ENCODE data around the gene UBLCP1.

Gene UBLCP1

DNA sequence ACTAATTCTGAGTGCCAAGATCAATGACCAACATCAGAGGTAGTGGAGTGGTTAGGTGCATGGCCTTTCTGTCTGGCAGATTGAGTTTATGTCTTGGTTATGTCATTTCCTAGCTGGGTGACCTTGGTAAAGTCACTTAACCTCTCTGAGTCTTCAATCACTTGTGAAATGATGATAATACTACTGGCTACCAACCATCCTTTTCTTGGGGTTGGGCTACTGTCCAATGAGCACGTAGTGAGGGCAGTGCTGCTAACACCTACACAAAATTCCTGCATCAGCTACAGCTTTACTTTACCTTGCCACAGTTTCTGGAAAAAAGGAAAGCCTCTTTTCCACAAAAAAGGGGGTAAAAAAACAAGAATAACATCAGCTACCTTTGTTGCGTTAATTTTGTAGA, 54.8 kb downstream of the UBLCP1 start:
- Histone ChIP-seq H3K27me3 (ENCODE audit: control insufficient read depth, insufficient read depth, low read length) (no peaks in the 10 kb centered on the region), H3K9ac (ENCODE audit: low read length) (no peak overlapping the region), H3K36me3 (ENCODE audit: control insufficient read depth, low read depth, low read length) (no peaks in the 10 kb centered on the region), H3K4me3 (ENCODE audit: low read length) (no peak overlapping the region), H3K9me3 (ENCODE audit: control insufficient read depth, low read depth, low read length) (no peaks in the 10 kb centered on the region), H3K27ac (ENCODE audit: low read length) (no peak overlapping the region), H3K4me1 (ENCODE audit: control insufficient read depth, low read depth, low read length) (no peaks in the 10 kb centered on the region)

DNA sequence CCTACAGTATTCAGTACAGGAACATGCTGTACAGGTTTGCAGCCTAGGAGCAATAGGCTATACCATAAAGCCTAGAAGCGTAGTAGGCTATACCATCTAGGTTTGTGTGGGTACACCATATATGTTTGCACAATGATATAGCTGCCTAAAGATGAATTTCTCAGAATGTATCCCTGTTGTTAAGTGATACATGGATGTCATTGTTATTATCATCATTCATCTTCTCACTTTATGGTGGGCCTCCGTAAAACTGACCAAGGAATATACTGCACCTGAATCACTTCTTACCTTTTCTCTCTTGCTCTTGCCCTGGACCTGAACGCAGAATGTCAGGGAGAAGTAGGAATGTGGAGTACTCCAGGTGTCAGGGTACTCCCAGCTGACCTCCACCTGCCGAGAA, 55.4 kb downstream of the UBLCP1 start:
- H3K9me3 ChIP-seq (ENCODE audit: control insufficient read depth, low read depth, low read length): no peaks in the 10 kb centered on the region
- H3K36me3 ChIP-seq (ENCODE audit: control insufficient read depth, low read depth, low read length): no peaks in the 10 kb centered on the region
- no peak overlapping the region for H3K4me3 ChIP-seq (ENCODE audit: low read length)
- no peak overlapping the region for H3K27ac ChIP-seq (ENCODE audit: low read length)
- H3K27me3 ChIP-seq (ENCODE audit: control insufficient read depth, insufficient read depth, low read length): no peaks in the 10 kb centered on the region
- H3K9ac ChIP-seq (ENCODE audit: low read length): no peak overlapping the region
- H3K4me1 ChIP-seq (ENCODE audit: control insufficient read depth, low read depth, low read length): no peaks in the 10 kb centered on the region

DNA sequence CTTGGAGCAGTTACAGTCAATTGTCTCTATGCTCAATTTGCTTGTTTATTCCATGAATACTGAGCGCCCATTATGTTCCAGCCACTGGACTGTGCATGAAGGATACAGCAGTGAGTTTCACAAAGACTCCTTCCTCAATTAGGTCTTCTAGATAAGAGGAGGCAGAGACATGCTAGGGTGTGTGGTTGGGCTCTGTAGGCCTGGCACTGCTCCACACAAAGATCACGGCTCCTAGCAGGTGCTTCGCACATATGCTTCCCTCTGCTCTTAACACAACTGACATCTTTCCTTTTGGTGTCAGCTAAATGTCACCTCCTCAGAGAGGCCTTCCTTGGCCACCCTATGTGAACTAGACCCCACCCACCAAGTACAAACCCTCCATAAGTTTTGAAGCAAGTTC, 56.3 kb downstream of the UBLCP1 start:
- no peaks in the 10 kb centered on the region for H3K36me3 ChIP-seq (ENCODE audit: control insufficient read depth, low read depth, low read length)
- H3K27ac ChIP-seq (ENCODE audit: low read length): no peak overlapping the region

DNA sequence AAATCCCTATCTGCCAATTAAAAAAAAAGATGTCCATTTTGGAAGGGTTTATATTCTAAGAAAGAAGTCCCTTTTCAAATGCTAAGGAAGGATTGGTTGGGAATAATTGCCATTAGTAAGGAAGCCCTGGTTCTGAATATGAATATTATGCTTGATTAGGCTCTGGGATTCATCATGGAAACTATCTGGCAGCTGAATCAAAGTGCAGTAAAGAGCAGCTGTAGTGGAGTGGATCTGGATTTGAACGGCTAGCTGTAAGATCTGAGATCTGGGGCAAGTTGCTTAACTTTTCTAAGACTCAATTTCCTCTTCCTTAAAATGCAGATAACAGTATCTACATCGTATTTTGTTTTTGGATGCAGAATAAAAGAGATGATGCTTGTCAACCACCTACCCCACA, 56.7 kb downstream of the UBLCP1 start:
- Histone ChIP-seq H3K27me3 (ENCODE audit: control insufficient read depth, insufficient read depth, low read length) (no peaks in the 10 kb centered on the region), H3K27ac (ENCODE audit: low read length) (no peak overlapping the region), H3K9me3 (ENCODE audit: control insufficient read depth, low read depth, low read length) (no peaks in the 10 kb centered on the region), H3K36me3 (ENCODE audit: control insufficient read depth, low read depth, low read length) (no peaks in the 10 kb centered on the region), H3K4me1 (ENCODE audit: control insufficient read depth, low read depth, low read length) (no peaks in the 10 kb centered on the region), H3K4me3 (ENCODE audit: low read length) (no peak overlapping the region), H3K9ac (ENCODE audit: low read length) (no peak overlapping the region)

More for the DNA sequence above, 56.3 kb downstream of the UBLCP1 start:
- Histone ChIP-seq H3K27me3 (ENCODE audit: control insufficient read depth, insufficient read depth, low read length) (no peaks in the 10 kb centered on the region), H3K9ac (ENCODE audit: low read length) (no peak overlapping the region), H3K4me3 (ENCODE audit: low read length) (no peak overlapping the region), H3K9me3 (ENCODE audit: control insufficient read depth, low read depth, low read length) (no peaks in the 10 kb centered on the region), H3K4me1 (ENCODE audit: control insufficient read depth, low read depth, low read length) (no peaks in the 10 kb centered on the region)

GRCh38 chr5:159322180-159322579, 59.1 kb downstream of the UBLCP1 start:
- H3K27me3 ChIP-seq (ENCODE audit: control insufficient read depth, insufficient read depth, low read length): no peaks in the 10 kb centered on the region
- no peak overlapping the region for H3K27ac ChIP-seq (ENCODE audit: low read length)
- no peaks in the 10 kb centered on the region for H3K9me3 ChIP-seq (ENCODE audit: control insufficient read depth, low read depth, low read length)
- H3K4me3 ChIP-seq (ENCODE audit: low read length): no peak overlapping the region
- H3K36me3 ChIP-seq (ENCODE audit: control insufficient read depth, low read depth, low read length): no peaks in the 10 kb centered on the region
- no peaks in the 10 kb centered on the region for H3K4me1 ChIP-seq (ENCODE audit: control insufficient read depth, low read depth, low read length)
- H3K9ac ChIP-seq (ENCODE audit: low read length): no peak overlapping the region

DNA sequence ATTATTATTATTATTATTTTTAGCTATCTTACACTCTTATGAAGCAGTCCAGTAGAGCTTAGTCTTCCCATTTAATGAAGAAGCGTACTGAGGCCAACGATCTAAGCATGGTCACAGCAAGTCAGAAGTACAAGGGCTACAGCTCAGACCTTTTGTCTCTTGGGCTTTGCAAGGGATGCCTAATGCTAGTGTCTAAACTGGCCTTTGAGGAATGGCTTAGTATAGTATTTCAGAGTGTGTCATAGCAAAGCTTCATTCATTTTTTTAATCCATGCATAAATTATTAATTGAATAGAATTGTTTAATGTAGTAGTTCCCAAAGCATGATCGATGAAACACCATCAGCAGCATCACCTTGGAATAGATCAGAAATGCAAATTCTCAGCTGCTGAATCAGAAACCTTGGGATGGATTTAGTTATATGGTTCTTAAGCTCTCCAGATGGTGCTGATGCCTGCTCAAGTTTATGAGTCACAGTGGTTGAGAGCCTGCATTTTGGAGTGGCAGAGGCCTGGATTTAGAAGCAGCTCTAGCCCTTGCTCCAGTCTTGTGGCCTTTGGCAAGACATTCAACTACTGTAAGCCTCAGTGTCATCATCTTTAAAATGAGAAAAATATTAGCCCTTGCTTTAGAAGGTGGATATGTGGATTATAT, 61.1 kb downstream of the UBLCP1 start:
- Histone ChIP-seq H3K4me1 (ENCODE audit: control insufficient read depth, low read depth, low read length) (no peaks in the 10 kb centered on the region), H3K9me3 (ENCODE audit: control insufficient read depth, low read depth, low read length) (no peaks in the 10 kb centered on the region), H3K27me3 (ENCODE audit: control insufficient read depth, insufficient read depth, low read length) (no peaks in the 10 kb centered on the region), H3K36me3 (ENCODE audit: control insufficient read depth, low read depth, low read length) (no peaks in the 10 kb centered on the region), H3K4me3 (ENCODE audit: low read length) (no peak overlapping the region), H3K9ac (ENCODE audit: low read length) (no peak overlapping the region), H3K27ac (ENCODE audit: low read length) (no peak overlapping the region)

- H3K27me3 ChIP-seq (ENCODE audit: control insufficient read depth, insufficient read depth, low read length): no peaks in the 10 kb centered on the region
- H3K9me3 ChIP-seq (ENCODE audit: control insufficient read depth, low read depth, low read length): no peaks in the 10 kb centered on the region
- no peak overlapping the region for H3K4me3 ChIP-seq (ENCODE audit: low read length)
- no peak overlapping the region for H3K27ac ChIP-seq (ENCODE audit: low read length)
- no peak overlapping the region for H3K9ac ChIP-seq (ENCODE audit: low read length)
- no peaks in the 10 kb centered on the region for H3K4me1 ChIP-seq (ENCODE audit: control insufficient read depth, low read depth, low read length)
- no peaks in the 10 kb centered on the region for H3K36me3 ChIP-seq (ENCODE audit: control insufficient read depth, low read depth, low read length)
These were observed 61.9 kb downstream of the UBLCP1 start for GRCh38 chr5:159324986-159325385.

GRCh38 chr5:159330131-159330800, 67.2 kb downstream of the UBLCP1 start, which contains the start of gene IL12B:
Gene IL12B, minus strand, starts transcription at chr5:159330487. Its CDS starts 3,705 bp downstream, at chr5:159326782.
- H3K27me3 ChIP-seq (ENCODE audit: control insufficient read depth, insufficient read depth, low read length): no peaks in the 10 kb centered on the region
- peak within 1 kb of the TSS; percentile 55 for H3K9ac ChIP-seq (ENCODE audit: low read length)
- no peaks in the 10 kb centered on the region for H3K9me3 ChIP-seq (ENCODE audit: control insufficient read depth, low read depth, low read length)
- H3K36me3 ChIP-seq (ENCODE audit: control insufficient read depth, low read depth, low read length): no peaks in the 10 kb centered on the region
- peak within 1 kb of the TSS; percentile 60 for H3K4me3 ChIP-seq (ENCODE audit: low read length)
- no peaks in the 10 kb centered on the region for H3K4me1 ChIP-seq (ENCODE audit: control insufficient read depth, low read depth, low read length)
- no peak within 1 kb of the TSS for H3K27ac ChIP-seq (ENCODE audit: low read length)

DNA sequence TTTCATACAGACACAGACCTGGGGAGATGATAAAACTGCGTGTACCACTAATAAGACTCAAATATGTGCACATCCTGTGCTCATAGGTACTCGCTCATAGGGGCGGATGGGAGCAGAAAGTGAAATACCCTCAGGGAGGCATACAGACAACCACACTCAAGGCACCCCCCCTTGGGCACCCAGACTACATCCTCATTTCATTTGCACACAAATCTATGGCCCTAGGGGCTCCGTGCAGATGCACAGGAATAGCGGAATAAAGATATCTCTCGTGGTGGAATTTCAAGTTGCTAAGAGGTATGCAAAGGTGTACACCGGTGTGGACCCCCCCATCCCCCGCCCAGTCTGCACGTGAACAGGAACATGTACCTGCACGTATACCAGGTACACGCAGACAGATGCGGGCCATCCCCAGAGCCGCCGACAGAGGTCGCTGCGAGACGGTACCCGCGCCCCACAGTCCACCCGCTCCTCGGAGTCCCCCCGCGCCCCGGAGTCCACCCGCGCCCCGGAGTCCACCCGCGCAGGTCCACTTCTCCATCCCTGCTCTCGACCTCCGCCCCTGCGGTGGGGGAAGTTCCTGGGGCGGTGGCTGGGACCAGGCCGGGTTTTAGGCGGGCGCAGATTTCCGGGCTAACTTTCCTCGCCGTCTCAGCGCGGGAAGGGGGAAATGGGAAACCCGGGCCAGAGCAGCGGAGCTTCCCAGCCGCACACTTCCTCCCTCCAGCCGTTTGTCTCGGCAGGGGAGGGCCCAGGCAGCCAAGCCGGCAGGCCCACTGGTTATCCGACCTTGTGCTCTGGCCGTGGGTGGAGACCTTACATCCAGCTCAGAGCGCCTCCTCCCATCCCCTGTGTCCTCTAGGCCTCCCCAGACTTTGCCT, 68.2 kb downstream of the UBLCP1 start:
- H3K27ac ChIP-seq (ENCODE audit: low read length): no peak overlapping the region
- no peaks in the 10 kb centered on the region for H3K4me1 ChIP-seq (ENCODE audit: control insufficient read depth, low read depth, low read length)
- peak overlapping the region; percentile 55 for H3K9ac ChIP-seq (ENCODE audit: low read length)
- H3K27me3 ChIP-seq (ENCODE audit: control insufficient read depth, insufficient read depth, low read length): no peaks in the 10 kb centered on the region
- peak overlapping the region; percentile 60 for H3K4me3 ChIP-seq (ENCODE audit: low read length)
- no peaks in the 10 kb centered on the region for H3K36me3 ChIP-seq (ENCODE audit: control insufficient read depth, low read depth, low read length)
- no peaks in the 10 kb centered on the region for H3K9me3 ChIP-seq (ENCODE audit: control insufficient read depth, low read depth, low read length)

DNA sequence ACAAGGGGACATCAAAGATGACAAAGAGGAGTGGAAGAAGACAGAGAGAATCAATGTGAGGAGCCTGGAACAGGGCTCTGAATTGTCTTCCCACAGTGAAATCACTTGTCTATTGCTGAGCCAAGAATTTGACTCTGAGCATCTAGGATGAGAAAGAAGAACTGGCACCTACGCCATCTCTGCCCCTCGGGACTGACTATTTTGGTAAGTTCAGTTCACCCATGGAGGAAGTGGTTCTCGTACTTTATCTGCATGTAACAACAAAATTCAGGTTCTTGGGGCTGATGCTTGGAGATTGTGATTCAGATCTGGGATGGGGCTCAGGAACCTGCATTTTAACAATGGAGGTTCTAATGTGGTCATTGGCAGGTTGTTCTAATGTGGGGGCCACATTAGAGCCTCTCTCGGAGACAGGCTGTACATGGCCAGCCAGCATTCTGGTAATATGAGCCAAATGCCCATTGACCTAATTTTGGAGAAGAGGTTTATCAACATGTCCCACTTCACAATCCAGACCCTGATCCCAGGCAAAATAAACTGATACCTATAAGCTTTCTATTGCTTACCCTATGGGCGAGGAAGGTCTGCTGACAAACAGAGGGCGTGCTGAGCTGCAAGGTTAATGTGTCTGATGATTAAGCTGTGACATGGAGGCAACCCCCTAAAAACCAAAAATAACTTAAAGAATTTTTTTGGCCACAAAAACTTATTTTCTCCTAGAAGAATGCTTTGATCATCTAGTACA, 69.9 kb downstream of the UBLCP1 start:
- H3K4me3 ChIP-seq (ENCODE audit: low read length): no peak overlapping the region
- H3K27ac ChIP-seq (ENCODE audit: low read length): no peak overlapping the region
- H3K36me3 ChIP-seq (ENCODE audit: control insufficient read depth, low read depth, low read length): no peaks in the 10 kb centered on the region
- no peak overlapping the region for H3K9ac ChIP-seq (ENCODE audit: low read length)
- H3K9me3 ChIP-seq (ENCODE audit: control insufficient read depth, low read depth, low read length): no peaks in the 10 kb centered on the region
- no peaks in the 10 kb centered on the region for H3K4me1 ChIP-seq (ENCODE audit: control insufficient read depth, low read depth, low read length)
- H3K27me3 ChIP-seq (ENCODE audit: control insufficient read depth, insufficient read depth, low read length): no peaks in the 10 kb centered on the region

DNA sequence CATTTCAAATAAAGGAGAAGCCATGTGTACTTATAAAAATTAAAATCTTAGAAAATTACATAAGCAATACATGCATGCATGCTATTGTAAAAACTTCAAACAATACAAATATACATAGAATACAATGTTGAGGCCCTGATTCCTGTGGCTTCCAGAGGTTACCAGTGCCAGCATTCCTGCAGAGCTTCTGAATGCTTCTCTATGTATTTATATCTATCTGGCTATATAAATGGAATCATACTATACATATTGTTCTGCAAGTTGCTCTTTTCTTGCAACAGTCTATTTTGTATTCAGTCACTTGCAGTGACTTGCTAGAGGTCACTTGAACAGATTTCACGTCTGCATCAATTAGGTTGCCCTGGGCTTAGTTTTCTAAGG, 70.4 kb downstream of the UBLCP1 start:
- Histone ChIP-seq H3K9ac (ENCODE audit: low read length) (no peak overlapping the region), H3K9me3 (ENCODE audit: control insufficient read depth, low read depth, low read length) (no peaks in the 10 kb centered on the region), H3K4me3 (ENCODE audit: low read length) (no peak overlapping the region), H3K4me1 (ENCODE audit: control insufficient read depth, low read depth, low read length) (no peaks in the 10 kb centered on the region), H3K27me3 (ENCODE audit: control insufficient read depth, insufficient read depth, low read length) (no peaks in the 10 kb centered on the region), H3K27ac (ENCODE audit: low read length) (no peak overlapping the region), H3K36me3 (ENCODE audit: control insufficient read depth, low read depth, low read length) (no peaks in the 10 kb centered on the region)

Data from iPS-18a (cell line).